Lower lobe of right lung (tissue), 2 donors: Measurements from ENCODE around the gene GLRX2. TPM values are rescaled to one million over a fixed set of nuclear protein-coding genes. Genes with fewer than 3 reads are reported as not detected.
A peak's percentile ranks its signal among the peaks of the same experiment; 100 is the strongest.
"Not testable (repeated sequence)": the region's sequence is repeated elsewhere in the genome, so short reads cannot be mapped to it uniquely, and the experiment has no call there.

ENCODE experiments used
- ATAC-seq, 2 donors: fragments of 200-7000 bp; cut with Tn5 transposase; one replicate each; pipeline ENCODE4 v1.9.1; 2020 to 2022; ENCODE audit warnings: mild to moderate bottlenecking in 2 of 2, moderate library complexity in 2 of 2
- DNase-seq: peaks from one replicate; pipeline ENCODE4 v3.0.0-alpha.2; 2020
- H3K27ac ChIP-seq: fragments of 200-600 bp; one replicate; pipeline ENCODE4 v1.8.0; 2022
- H3K27me3 ChIP-seq: fragments of 200-600 bp; one replicate; pipeline ENCODE4 v1.8.0; 2022; ENCODE audit warnings: low read depth
- H3K36me3 ChIP-seq: fragments of 200-600 bp; one replicate; pipeline ENCODE4 v1.8.0; 2022; ENCODE audit warnings: mild to moderate bottlenecking
- H3K4me1 ChIP-seq: fragments of 200-600 bp; one replicate; pipeline ENCODE4 v1.8.0; 2022
- H3K4me3 ChIP-seq: fragments of 200-600 bp; one replicate; pipeline ENCODE4 v1.8.0; 2022; ENCODE audit warnings: mild to moderate bottlenecking
- H3K9me3 ChIP-seq: fragments of 200-600 bp; one replicate; pipeline ENCODE4 v1.8.0; 2022
- intact Hi-C: fragments of 100-400 bp; cut with DNase I; formaldehyde crosslinking; loops from one replicate; pipeline ENCODE4 v1.11.0; 2022
- total RNA-seq: library from RNA; stranded (reverse); fragmentation: NEBNext Ultra II Directional; extraction: Animal tissue kit (Norgen Biotek cat#: 25700); gene quantifications from one replicate; pipeline ENCODE4 v1.2.1, GENCODE V29; 2021
- TF ChIP-seq, protein P1 (sequence below): fragments of 200-600 bp; IDR thresholded peaks from one replicate; pipeline ENCODE4 v1.8.0; 2022; ENCODE audit warnings: antibody characterized with exemption, mild to moderate bottlenecking
- donor health status: DM: no; HTN: yes; CAD: no; lungs with severe emphysema.

GLRX2 gene
- total RNA-seq, 1 donor from 2014 or later: 25.2 TPM

- peak; percentile 99 to 100 for ATAC-seq
- peaks cover 35% of the 10 kb centered on the region for H3K4me1 ChIP-seq
- DNase-seq: peak; percentile 98
- peak within 1 kb of the TSS; percentile 80 for H3K4me3 ChIP-seq
- H3K27me3 ChIP-seq: no peaks in the 10 kb centered on the region
- intact Hi-C loops: no loop called here
- H3K27ac ChIP-seq: peak within 1 kb of the TSS; percentile 94
- H3K9me3 ChIP-seq: no peaks in the 10 kb centered on the region
- TF ChIP-seq, protein P1, sequence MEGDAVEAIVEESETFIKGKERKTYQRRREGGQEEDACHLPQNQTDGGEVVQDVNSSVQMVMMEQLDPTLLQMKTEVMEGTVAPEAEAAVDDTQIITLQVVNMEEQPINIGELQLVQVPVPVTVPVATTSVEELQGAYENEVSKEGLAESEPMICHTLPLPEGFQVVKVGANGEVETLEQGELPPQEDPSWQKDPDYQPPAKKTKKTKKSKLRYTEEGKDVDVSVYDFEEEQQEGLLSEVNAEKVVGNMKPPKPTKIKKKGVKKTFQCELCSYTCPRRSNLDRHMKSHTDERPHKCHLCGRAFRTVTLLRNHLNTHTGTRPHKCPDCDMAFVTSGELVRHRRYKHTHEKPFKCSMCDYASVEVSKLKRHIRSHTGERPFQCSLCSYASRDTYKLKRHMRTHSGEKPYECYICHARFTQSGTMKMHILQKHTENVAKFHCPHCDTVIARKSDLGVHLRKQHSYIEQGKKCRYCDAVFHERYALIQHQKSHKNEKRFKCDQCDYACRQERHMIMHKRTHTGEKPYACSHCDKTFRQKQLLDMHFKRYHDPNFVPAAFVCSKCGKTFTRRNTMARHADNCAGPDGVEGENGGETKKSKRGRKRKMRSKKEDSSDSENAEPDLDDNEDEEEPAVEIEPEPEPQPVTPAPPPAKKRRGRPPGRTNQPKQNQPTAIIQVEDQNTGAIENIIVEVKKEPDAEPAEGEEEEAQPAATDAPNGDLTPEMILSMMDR: peak; percentile 97
- H3K36me3 ChIP-seq: peaks cover 16% of the 10 kb centered on the region
Measured at GRCh38 chr1:193121616-193122593, 16.7 kb upstream of the GLRX2 start, which contains the start of gene CDC73. Gene CDC73, plus strand, starts transcription at chr1:193122031. Its CDS starts 170 bp downstream, at chr1:193122201.

GRCh38 chr1:193120604-193121166 lies 15.5 kb upstream of the GLRX2 start:
- no peaks in the 10 kb centered on the region for H3K9me3 ChIP-seq
- H3K4me3 ChIP-seq: no peak overlapping the region
- ATAC-seq: no peak
- H3K36me3 ChIP-seq: peaks cover 7% of the 10 kb centered on the region
- TF ChIP-seq, protein P1: no peak
- no peaks in the 10 kb centered on the region for H3K27me3 ChIP-seq
- H3K4me1 ChIP-seq: peaks cover 30% of the 10 kb centered on the region
- no peak overlapping the region for H3K27ac ChIP-seq
- no peak for DNase-seq
- intact Hi-C loops: no loop called here

DNA sequence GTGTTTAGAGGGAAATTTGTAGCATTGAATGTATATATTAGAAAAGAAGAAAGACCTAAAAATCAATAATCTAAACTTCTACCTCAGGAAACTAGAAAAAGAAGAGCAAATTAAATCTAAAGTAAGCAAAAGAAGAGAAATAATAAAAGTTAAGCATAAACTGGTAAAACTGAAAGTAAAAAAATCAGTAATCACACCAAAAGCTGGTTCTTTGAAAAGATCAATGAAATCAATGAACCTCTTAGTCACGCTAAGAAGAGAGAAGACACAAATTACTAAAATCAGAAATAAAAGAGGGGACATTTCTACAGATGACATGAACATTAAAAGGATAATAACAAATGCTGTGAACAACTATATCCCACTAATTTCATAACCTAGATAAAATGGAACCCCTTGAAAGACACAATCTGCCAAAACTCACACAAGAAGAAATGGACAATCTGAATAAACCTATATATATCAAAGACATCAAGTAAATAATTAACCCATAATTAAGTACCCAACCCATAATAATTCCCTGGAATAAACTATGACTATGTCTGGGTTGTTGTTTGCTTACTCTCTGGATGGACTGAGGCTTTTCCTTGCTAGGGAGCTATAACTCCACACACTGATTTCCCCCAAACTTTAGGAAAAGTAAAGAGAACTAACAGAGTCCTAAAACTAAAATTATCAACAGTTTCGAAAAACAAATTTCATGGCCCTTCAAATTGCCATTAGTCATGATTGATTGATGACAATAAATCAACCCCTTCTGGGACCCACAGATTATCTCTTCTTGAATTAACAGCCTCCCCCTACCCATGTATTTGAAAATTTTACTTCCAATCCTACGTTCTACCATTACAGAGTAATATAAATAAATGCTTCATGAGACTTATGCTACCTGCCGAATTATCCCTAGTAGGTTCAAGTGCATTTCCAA lies 13.9 kb upstream of the GLRX2 start:
- TF ChIP-seq, protein P1: no peak
- Histone ChIP-seq H3K9me3 (no peaks in the 10 kb centered on the region), H3K4me3 (no peak overlapping the region), H3K4me1 (peaks cover 15% of the 10 kb centered on the region), H3K27me3 (no peaks in the 10 kb centered on the region), H3K36me3 (no peaks in the 10 kb centered on the region), H3K27ac (no peak overlapping the region)
- DNase-seq (no peak), ATAC-seq (no peak)
- intact Hi-C loops: no loop called here

DNA sequence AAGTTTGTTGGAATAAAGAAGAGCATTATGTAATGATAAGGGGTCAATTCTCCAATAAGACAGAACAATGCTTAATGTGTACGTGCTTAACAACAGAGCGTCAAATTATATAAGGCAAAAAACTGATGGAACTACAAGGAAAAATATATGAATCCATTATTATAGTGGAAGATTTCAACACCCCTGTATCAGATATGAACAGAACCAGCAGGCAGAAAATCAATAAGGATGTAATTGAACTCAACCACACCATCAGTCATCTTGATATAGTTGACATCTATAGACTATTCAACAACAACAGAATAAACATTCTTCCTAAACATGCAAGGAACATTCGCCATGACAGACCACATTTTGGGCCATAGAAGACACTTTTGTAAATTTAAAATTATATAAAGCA lies 13.0 kb upstream of the GLRX2 start:
- H3K4me3 ChIP-seq: no peak overlapping the region
- TF ChIP-seq, protein P1: no peak
- H3K27ac ChIP-seq: no peak overlapping the region
- no peaks in the 10 kb centered on the region for H3K36me3 ChIP-seq
- H3K4me1 ChIP-seq: peaks cover 6% of the 10 kb centered on the region
- ATAC-seq (no peak), DNase-seq (no peak)
- no peaks in the 10 kb centered on the region for H3K9me3 ChIP-seq
- intact Hi-C loops: no loop called here
- H3K27me3 ChIP-seq: no peaks in the 10 kb centered on the region

GRCh38 chr1:193117167-193117566 lies 12.0 kb upstream of the GLRX2 start:
- H3K9me3 ChIP-seq, intact Hi-C loops, H3K27me3 ChIP-seq, H3K4me1 ChIP-seq, H3K36me3 ChIP-seq, H3K4me3 ChIP-seq, ATAC-seq, DNase-seq, H3K27ac ChIP-seq: not testable (repeated sequence)
